T-cell (primary cell): Measurements from ENCODE around the gene KLHDC3. TPM values are rescaled to one million over a fixed set of nuclear protein-coding genes. Genes with fewer than 3 reads are reported as not detected.

Experiments used
- ATAC-seq, 4 experiments: fragments of 200-7000 bp in 3 of 4; fragments of 150-1000 bp in 1 of 4; cut with Tn5 transposase; replicated peaks in 1 of 4; 1 replicate in 3 of 4; 2 replicates in 1 of 4; pipeline ENCODE4 v1.10.0; 2021; ENCODE audit warnings: moderate library complexity in 3 of 4, mild to moderate bottlenecking in 2 of 4, moderate number of reproducible peaks in 1 of 4
- CTCF ChIA-PET, 2 donors: fragments of 300-600 bp; sonication (Branson Sonifier 250); formaldehyde crosslinking; loops; one replicate each; lab custom pipeline; 2022; ENCODE audit warnings: antibody characterized with exemption in 2 of 2; lab: Charles Lee
- POLR2A ChIA-PET, 2 donors: fragments of 300-600 bp; sonication (Branson Sonifier 250); formaldehyde crosslinking; loops; one replicate each; lab custom pipeline; 2022; ENCODE audit warnings: antibody characterized with exemption in 2 of 2; lab: Charles Lee
- DNase-seq, 35 experiments: peaks; one replicate each; pipeline versions ENCODE4 v3.0.0 to v3.0.0-alpha.2; 2013 to 2023
- H3K27ac ChIP-seq: one replicate; pipeline ENCODE4 v1.5.1; 2013; ENCODE audit warnings: low read length
- H3K27me3 ChIP-seq, 2 experiments: replicated peaks in 1 of 2; 1 replicate in 1 of 2; 2 replicates in 1 of 2; pipeline versions ENCODE4 v1.6.1 to v1.7.0; 2013; ENCODE audit warnings: low read length in 1 of 2, mixed read lengths in 1 of 2; ENCODE audit not compliant: control insufficient read depth in 2 of 2, insufficient read depth in 2 of 2; ENCODE audit errors: extremely low read depth in 1 of 2
- H3K36me3 ChIP-seq, 2 donors: 1 replicate in 1 of 2; 2 replicates in 1 of 2; pipeline versions ENCODE4 v1.6.1 to v1.7.0; 2013; ENCODE audit warnings: low read length in 1 of 2; ENCODE audit not compliant: control insufficient read depth in 2 of 2, insufficient read depth in 1 of 2; ENCODE audit errors: extremely low read depth in 1 of 2
- H3K4me1 ChIP-seq, 2 experiments: 1 replicate in 1 of 2; 2 replicates in 1 of 2; pipeline versions ENCODE4 v1.6.1 to v1.7.0; 2013; ENCODE audit warnings: low read length in 2 of 2, mixed read lengths in 1 of 2; ENCODE audit not compliant: insufficient read depth in 2 of 2, control insufficient read depth in 1 of 2; ENCODE audit errors: extremely low read depth in 1 of 2
- H3K4me3 ChIP-seq, 2 donors: 1 replicate in 1 of 2; 2 replicates in 1 of 2; pipeline versions ENCODE4 v1.5.1 to v1.7.0; 2013; ENCODE audit warnings: mild to moderate bottlenecking in 2 of 2, low read length in 1 of 2, moderate library complexity in 1 of 2; ENCODE audit not compliant: control insufficient read depth in 1 of 2; ENCODE audit errors: extremely low read depth in 1 of 2
- H3K9me3 ChIP-seq: 2 replicates; pipeline ENCODE4 v1.7.0; 2013
- H3K27ac Mint-ChIP-seq, 2 donors: one replicate each; pipeline ENCODE4 v1.8.0; 2020 to 2021; ENCODE audit warnings: mild to moderate bottlenecking in 2 of 2, mixed read lengths in 2 of 2
- H3K27me3 Mint-ChIP-seq, 2 donors: one replicate each; pipeline ENCODE4 v1.8.0; 2021 to 2022; ENCODE audit warnings: mixed read lengths in 2 of 2
- H3K36me3 Mint-ChIP-seq: one replicate; pipeline ENCODE4 v1.8.0; 2021; ENCODE audit warnings: mixed read lengths
- H3K4me1 Mint-ChIP-seq, 3 donors: one replicate each; pipeline ENCODE4 v1.8.0; 2020 to 2022; ENCODE audit warnings: mixed read lengths in 3 of 3, mild to moderate bottlenecking in 1 of 3
- H3K4me3 Mint-ChIP-seq, 3 donors: one replicate each; pipeline ENCODE4 v1.8.0; 2020 to 2022; ENCODE audit warnings: mild to moderate bottlenecking in 3 of 3, mixed read lengths in 3 of 3, moderate library complexity in 3 of 3
- H3K9me3 Mint-ChIP-seq, 3 donors: one replicate each; pipeline ENCODE4 v1.8.0; 2020 to 2022; ENCODE audit warnings: mixed read lengths in 3 of 3
- WGBS: methylation state at CpG from one replicate; pipeline ENCODE4 v1.1.5; 2013; ENCODE audit warnings: missing lambda C conversion rate; ENCODE audit not compliant: insufficient coverage; 5-methylcytosine and 5-hydroxymethylcytosine counted together
- total RNA-seq, 35 experiments: library from RNA in 6 of 35; stranded (reverse) in 6 of 35; fragments of 120-200 nt in 1 of 35; gene quantifications; one replicate each; pipeline versions ENCODE4 v1.2.1 to v1.2.4 and lab custom pipeline; 2013 to 2026

Gene KLHDC3
- total RNA-seq (10 to 100 TPM; 40.5 to 75.3 (median 66.9) TPM), total RNA-seq (lab: John Stamatoyannopoulos, UW) (17.2 to 110 (median 54.9) reads per million in 29 experiments)
- total RNA-seq (2013) = 58.9 TPM

DNA sequence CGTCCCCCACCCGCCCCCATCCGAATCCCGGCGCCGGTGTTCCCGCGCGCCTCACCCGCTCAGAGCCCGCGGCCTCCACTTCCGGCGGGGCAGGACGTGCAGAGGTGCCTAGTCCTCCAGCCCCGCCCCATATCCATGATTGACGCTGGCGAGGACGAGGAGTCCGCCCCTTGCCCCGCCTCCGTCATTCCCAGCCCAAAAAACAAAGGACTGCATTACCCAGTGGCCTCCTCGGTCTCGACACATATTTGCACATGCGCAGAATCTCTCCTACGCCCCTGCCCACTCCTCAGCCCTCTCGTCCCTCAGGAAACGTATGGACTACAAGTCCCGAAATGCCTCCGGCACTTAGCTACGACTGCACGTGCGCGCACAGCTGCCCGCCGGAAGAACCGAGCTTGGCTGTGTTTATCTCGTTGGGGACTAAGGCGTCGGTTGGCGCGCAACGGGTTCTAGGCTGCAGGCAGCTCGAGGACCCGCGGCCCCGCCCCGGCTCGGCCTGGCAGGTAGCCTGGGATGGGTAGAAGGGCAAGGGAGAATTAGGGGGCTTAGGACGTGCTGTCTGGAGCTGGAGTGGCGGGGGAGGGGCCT is at the start of gene KLHDC3, which contains the start of gene MEA1:
TSS of gene KLHDC3 (plus strand) at position 407 of the 591 bp plus-strand sequence. CDS start 2,944 bp downstream, outside the sequence.
TSS of gene MEA1 (minus strand) at position 104 of the 591 bp plus-strand sequence. CDS start 133 bp downstream, outside the sequence.
- Histone ChIP-seq H3K27me3 (no peaks in the 10 kb centered on the region), H3K9me3 (no peaks in the 10 kb centered on the region), H3K4me3 (peak within 1 kb of the TSS; percentile 68), H3K4me1 (peaks cover 14 to 46% of the 10 kb centered on the region in 2 experiments), H3K27ac (peak within 1 kb of the TSS; percentile 40), H3K36me3 (peaks cover 14 to 51% of the 10 kb centered on the region in 2 donors)
- ChIA-PET CTCF (interaction anchor here (0.6 to 2.9 kb wide), 12 partner anchors 10 to 1284 kb away, joined by 3 to 22 read pairs (median 6); partner anchors contain the start of genes CNPY3 (in 1 of the 2), CUL7 (in 1 of the 2), KLC4 (in 1 of the 2) and MRPL2 (in 1 of the 2)), POLR2A (interaction anchor here (0.6 to 1.6 kb wide), 14 partner anchors 9 to 268 kb away, joined by 3 to 15 read pairs (median 6); partner anchors contain the start of genes CNPY3 (in 2 of the 2), CUL7 (in 2 of the 2), PEX6 (in 2 of the 2) and BICRAL (in 1 of the 2))
- Mint-ChIP-seq H3K27me3 (no peaks in the 10 kb centered on the region), H3K27ac (peak within 1 kb of the TSS; percentile 91), H3K4me3 (peak within 1 kb of the TSS; percentile 93 to 95 (median 94)), H3K4me1 (peaks cover 58 to 69% (median 62%) of the 10 kb centered on the region in 3 donors), H3K9me3 (no peaks in the 10 kb centered on the region), H3K36me3 (peaks cover 25% of the 10 kb centered on the region)
- DNase-seq (peak; percentile 95 to 99 (median 98)), ATAC-seq (peak; percentile 89 to 95 (median 93))
- WGBS = under 1% methylated on average over 51 of the region's 51 CpGs

DNA sequence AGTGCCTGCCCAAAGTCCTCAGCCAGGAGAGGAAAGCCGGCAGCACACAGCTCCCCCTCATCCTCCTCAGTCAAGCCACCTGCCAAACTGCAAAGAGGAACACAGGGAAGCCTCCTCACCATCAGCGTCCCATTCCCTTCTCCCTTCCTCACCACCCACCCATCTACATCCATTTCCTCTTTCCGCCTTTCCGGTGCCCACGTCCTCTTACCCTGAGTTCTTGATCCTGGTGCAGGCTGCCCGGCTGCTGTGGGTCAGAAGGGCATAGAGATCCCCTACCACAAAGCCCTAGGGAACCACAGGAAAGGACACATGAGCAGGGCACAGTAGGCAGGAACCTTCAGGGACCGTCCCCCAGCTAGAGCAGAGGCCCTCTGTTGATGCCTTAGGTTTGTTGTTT is 47.5 kb upstream of the KLHDC3 start:
- Mint-ChIP-seq H3K4me3 (no peak overlapping the region), H3K27ac (no peak overlapping the region), H3K9me3 (no peaks in the 10 kb centered on the region), H3K36me3 (peaks cover 35% of the 10 kb centered on the region), H3K4me1 (peaks cover 5% of the 10 kb centered on the region in 3 donors), H3K27me3 (no peaks in the 10 kb centered on the region)
- Histone ChIP-seq H3K36me3 (peaks cover 10 to 72% of the 10 kb centered on the region in 2 donors), H3K27ac (no peak overlapping the region), H3K4me3 (no peak overlapping the region), H3K27me3 (peaks cover 0 to 8% of the 10 kb centered on the region in 2 experiments), H3K9me3 (no peaks in the 10 kb centered on the region), H3K4me1 (no peaks in the 10 kb centered on the region)
- ChIA-PET POLR2A (interaction anchor here in 1 of 2 donors (1.2 kb wide), 1 partner anchor 148 kb away, joined by 3 read pairs; no protein-coding TSS in a partner anchor), CTCF (interaction anchor here in 1 of 2 donors (0.6 kb wide), 1 partner anchor 34 kb away, joined by 3 read pairs; no protein-coding TSS in a partner anchor)
- ATAC-seq (no peak), DNase-seq (no peak)
- 88% methylated on average over 6 of the region's 7 CpGs for WGBS

DNA sequence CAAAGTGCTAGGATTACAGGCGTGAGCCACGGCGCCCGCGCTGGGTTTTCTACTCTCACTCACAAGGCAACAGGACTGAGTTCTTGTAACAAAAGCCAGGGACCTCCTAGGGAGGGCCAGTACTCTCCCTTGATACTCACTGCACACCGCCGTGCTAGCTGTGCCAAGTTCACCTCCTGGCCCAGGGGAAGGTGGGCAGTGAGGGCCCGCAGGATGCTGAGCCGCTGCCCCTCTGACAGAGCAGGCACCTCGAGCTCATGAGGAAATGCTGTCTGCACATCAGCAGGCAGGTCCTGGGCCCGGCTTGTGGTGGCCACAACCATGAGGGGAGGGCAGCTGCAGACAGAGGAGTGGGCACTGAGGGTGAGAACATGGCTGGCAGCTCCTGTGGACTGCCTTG is 46.8 kb upstream of the KLHDC3 start:
- ATAC-seq (no peak), DNase-seq (no peak)
- Mint-ChIP-seq H3K9me3 (no peaks in the 10 kb centered on the region), H3K4me3 (no peak overlapping the region), H3K36me3 (peaks cover 30% of the 10 kb centered on the region), H3K27ac (no peak overlapping the region), H3K4me1 (peaks cover 0 to 2% (median 0%) of the 10 kb centered on the region in 3 donors), H3K27me3 (no peaks in the 10 kb centered on the region)
- POLR2A ChIA-PET = interaction anchor here in 1 of 2 donors (0.6 kb wide), 2 partner anchors 55 to 505 kb away, joined by 5 to 8 read pairs; no protein-coding TSS in a partner anchor
- H3K4me3 ChIP-seq = no peak overlapping the region
- peaks cover 10 to 70% of the 10 kb centered on the region in 2 donors for H3K36me3 ChIP-seq
- WGBS = 95% methylated on average over 11 of the region's 11 CpGs
- H3K27me3 ChIP-seq = peaks cover 0 to 3% of the 10 kb centered on the region in 2 experiments
- no peaks in the 10 kb centered on the region for H3K9me3 ChIP-seq
- H3K27ac ChIP-seq = no peak overlapping the region
- CTCF ChIA-PET = interaction anchor here in 1 of 2 donors (0.7 kb wide), 1 partner anchor 144 kb away, joined by 4 read pairs; no protein-coding TSS in a partner anchor
- H3K4me1 ChIP-seq = no peaks in the 10 kb centered on the region

- POLR2A ChIA-PET = no interaction called here
- Mint-ChIP-seq H3K4me3 (no peak overlapping the region), H3K27me3 (no peaks in the 10 kb centered on the region), H3K4me1 (no peaks in the 10 kb centered on the region), H3K27ac (no peak overlapping the region), H3K9me3 (no peaks in the 10 kb centered on the region), H3K36me3 (peaks cover 24% of the 10 kb centered on the region)
- WGBS = 85% methylated on average over 2 of the region's 12 CpGs
- no peak for DNase-seq
- Histone ChIP-seq H3K27me3 (no peaks in the 10 kb centered on the region), H3K27ac (no peak overlapping the region), H3K36me3 (peaks cover 6 to 65% of the 10 kb centered on the region in 2 donors), H3K4me3 (no peak overlapping the region), H3K4me1 (no peaks in the 10 kb centered on the region), H3K9me3 (no peaks in the 10 kb centered on the region)
- CTCF ChIA-PET = interaction anchor here in 1 of 2 donors (0.9 kb wide), 1 partner anchor 10 kb away, joined by 3 read pairs; no protein-coding TSS in a partner anchor
- no peak for ATAC-seq
Measured at GRCh38 chr6:42968126-42968701, 45.8 kb upstream of the KLHDC3 start.

GRCh38 chr6:42968783-42969182 is 45.3 kb upstream of the KLHDC3 start:
- Mint-ChIP-seq H3K27me3 (no peaks in the 10 kb centered on the region), H3K9me3 (no peaks in the 10 kb centered on the region), H3K4me1 (peaks cover 0 to 1% (median under 1%) of the 10 kb centered on the region in 3 donors), H3K4me3 (no peak overlapping the region), H3K36me3 (peaks cover 25% of the 10 kb centered on the region), H3K27ac (no peak overlapping the region)
- no peak overlapping the region for H3K4me3 ChIP-seq
- H3K36me3 ChIP-seq = peaks cover 6 to 66% of the 10 kb centered on the region in 2 donors
- ChIA-PET POLR2A (no interaction called here), CTCF (interaction anchor here in 1 of 2 donors (0.9 kb wide), 1 partner anchor 10 kb away, joined by 3 read pairs; no protein-coding TSS in a partner anchor)
- H3K9me3 ChIP-seq = no peaks in the 10 kb centered on the region
- ATAC-seq (no peak), DNase-seq (no peak)
- H3K27me3 ChIP-seq = no peaks in the 10 kb centered on the region
- 90% methylated on average over 2 of the region's 4 CpGs for WGBS
- H3K4me1 ChIP-seq = no peaks in the 10 kb centered on the region
- no peak overlapping the region for H3K27ac ChIP-seq

- H3K4me3 ChIP-seq = no peak overlapping the region
- H3K27me3 ChIP-seq = no peaks in the 10 kb centered on the region
- WGBS = 100% methylated on average over 1 of the region's 2 CpGs
- H3K4me3 Mint-ChIP-seq = no peak overlapping the region
- no peaks in the 10 kb centered on the region for H3K27me3 Mint-ChIP-seq
- no peak overlapping the region for H3K27ac ChIP-seq
- no peaks in the 10 kb centered on the region for H3K9me3 Mint-ChIP-seq
- H3K9me3 ChIP-seq = no peaks in the 10 kb centered on the region
- H3K4me1 ChIP-seq = no peaks in the 10 kb centered on the region
- peaks cover 0 to 4% (median 4%) of the 10 kb centered on the region in 3 donors for H3K4me1 Mint-ChIP-seq
- H3K36me3 Mint-ChIP-seq = peaks cover 24% of the 10 kb centered on the region
- H3K27ac Mint-ChIP-seq = no peak overlapping the region
- no peak for ATAC-seq
- ChIA-PET POLR2A (no interaction called here), CTCF (no interaction called here)
- no peak for DNase-seq
- H3K36me3 ChIP-seq = peaks cover 6 to 64% of the 10 kb centered on the region in 2 donors
Measured at GRCh38 chr6:42969431-42969830, 44.6 kb upstream of the KLHDC3 start.
